ES-I3 (cell line): Measurements from ENCODE around the gene HELZ.

ENCODE experiments used
- H3K36me3 ChIP-seq: 2 replicates; pipeline ENCODE4 v1.6.1; 2013; ENCODE audit warnings: mild to moderate bottlenecking, low read length, control low read depth, moderate library complexity; ENCODE audit not compliant: insufficient read depth
- H3K4me1 ChIP-seq: 2 replicates; pipeline ENCODE4 v1.6.1; 2013; ENCODE audit warnings: mild to moderate bottlenecking, control low read depth, low read length; ENCODE audit not compliant: insufficient read depth
- H3K9ac ChIP-seq: 2 replicates; pipeline ENCODE4 v1.6.1; 2013; ENCODE audit warnings: low read depth, mild to moderate bottlenecking, low read length, moderate library complexity
- H3K9me3 ChIP-seq: 2 replicates; pipeline ENCODE4 v1.6.1; 2013; ENCODE audit warnings: mild to moderate bottlenecking, low read length, moderate library complexity; ENCODE audit not compliant: control insufficient read depth, insufficient read depth

The HELZ gene

DNA sequence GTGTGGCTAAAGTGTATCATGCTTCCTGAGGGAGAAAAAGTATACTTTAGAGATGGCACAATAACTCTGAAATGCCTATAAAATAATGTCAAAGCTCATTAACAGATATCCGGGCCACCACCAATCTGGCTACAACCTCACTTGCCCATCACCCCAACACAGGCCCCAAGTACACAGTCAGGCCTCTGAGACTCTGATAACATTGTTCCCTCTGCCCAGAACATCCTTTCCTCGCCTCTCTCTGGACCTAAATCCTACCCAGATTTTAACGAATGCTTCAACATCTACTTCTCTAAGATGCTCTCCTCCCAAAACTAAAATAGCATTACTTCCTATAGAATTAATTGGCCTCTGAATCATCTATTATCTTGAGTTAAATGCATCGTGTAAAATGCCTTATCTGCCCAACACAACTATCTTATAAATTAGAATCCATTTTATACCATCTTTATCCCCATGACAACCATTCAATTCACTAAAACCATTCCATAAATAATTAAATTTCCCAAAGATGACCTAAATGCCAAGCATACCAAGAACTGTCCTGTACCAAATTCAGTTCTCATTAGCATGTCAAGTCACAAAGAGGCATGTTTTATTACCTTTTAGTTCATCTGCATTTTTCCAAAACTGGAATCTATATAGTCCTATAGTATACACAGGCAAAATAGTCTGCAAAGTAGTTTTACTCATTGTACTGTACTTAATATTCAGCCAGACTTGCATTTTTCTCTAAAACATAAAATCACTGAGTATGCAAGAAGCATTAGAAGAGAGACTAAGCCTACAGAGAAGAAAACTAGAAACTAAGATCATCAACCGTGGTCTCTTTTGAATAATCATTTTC, 15.7 kb downstream of the HELZ start:
- Histone ChIP-seq H3K9ac (no peak overlapping the region), H3K4me1 (no peaks in the 10 kb centered on the region), H3K36me3 (no peaks in the 10 kb centered on the region; the same call in 1 of the 2 replicates), H3K9me3 (no peaks in the 10 kb centered on the region; the same call in 1 of the 2 replicates)

DNA sequence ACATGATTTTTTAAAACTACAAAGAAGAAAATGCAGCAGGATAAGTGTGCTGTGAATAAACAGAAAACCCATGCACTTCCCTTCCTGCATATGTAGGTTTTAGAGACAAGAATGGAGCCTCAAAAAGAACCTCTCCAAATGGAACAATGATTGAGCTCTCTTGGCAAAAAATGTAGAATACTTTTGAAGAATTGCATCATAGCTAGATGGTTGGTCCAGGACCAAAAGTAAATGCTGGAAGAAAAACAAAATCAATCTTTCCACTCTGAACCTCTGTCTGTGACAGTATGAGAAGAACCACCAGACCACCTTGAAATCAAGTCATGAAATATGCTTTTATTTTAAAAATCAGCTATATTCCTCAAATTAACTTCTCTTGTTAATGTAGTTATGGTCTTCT, 17.5 kb downstream of the HELZ start:
- H3K9ac ChIP-seq: no peak overlapping the region
- no peaks in the 10 kb centered on the region; the same call in 1 of the 2 replicates for H3K9me3 ChIP-seq
- no peaks in the 10 kb centered on the region for H3K4me1 ChIP-seq
- H3K36me3 ChIP-seq: no peaks in the 10 kb centered on the region

DNA sequence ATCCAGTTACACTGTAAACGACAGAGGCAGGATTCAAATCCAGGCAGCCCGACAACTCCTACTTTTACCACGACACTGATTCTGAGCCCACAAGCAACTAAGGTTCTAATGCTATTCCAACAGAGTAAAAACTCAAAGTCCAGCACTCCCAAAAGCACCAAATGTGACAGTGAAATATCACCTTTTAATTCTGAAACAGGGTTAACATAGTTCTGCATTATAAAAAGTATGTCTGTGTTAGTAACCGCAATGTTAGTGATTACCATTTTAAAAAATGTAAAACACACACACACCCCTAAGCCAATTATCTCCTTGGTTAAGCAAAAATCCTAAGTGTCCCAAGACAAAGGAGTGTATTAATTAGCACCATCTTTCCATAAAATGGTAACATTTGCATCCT, 19.7 kb downstream of the HELZ start:
- Histone ChIP-seq H3K9me3 (no peaks in the 10 kb centered on the region; the same call in 1 of the 2 replicates), H3K4me1 (peaks cover 6% of the 10 kb centered on the region; the same call in 1 of the 2 replicates), H3K9ac (no peak overlapping the region), H3K36me3 (no peaks in the 10 kb centered on the region)

DNA sequence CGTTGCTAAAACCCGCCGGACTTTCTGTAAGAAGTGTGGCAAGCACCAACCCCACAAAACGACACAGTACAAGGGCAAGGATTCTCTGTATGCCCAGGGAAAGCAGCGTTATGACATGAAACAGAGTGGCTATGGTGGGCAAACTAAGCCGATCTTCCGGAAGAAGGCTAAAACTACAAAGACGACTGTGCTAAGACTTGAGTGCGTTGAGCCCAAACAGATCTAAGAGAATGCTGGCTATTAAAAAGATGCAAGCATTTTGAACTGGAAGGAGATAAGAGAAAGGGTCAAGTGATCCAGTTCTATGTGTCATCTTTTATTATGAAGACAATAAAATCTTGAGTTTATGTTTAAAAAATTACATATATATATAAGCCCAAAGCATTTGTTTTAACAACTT, 20.3 kb downstream of the HELZ start:
- no peaks in the 10 kb centered on the region for H3K36me3 ChIP-seq
- H3K9me3 ChIP-seq: no peaks in the 10 kb centered on the region; the same call in 1 of the 2 replicates
- H3K9ac ChIP-seq: no peak overlapping the region
- peaks cover 6% of the 10 kb centered on the region; the same call in 1 of the 2 replicates for H3K4me1 ChIP-seq

DNA sequence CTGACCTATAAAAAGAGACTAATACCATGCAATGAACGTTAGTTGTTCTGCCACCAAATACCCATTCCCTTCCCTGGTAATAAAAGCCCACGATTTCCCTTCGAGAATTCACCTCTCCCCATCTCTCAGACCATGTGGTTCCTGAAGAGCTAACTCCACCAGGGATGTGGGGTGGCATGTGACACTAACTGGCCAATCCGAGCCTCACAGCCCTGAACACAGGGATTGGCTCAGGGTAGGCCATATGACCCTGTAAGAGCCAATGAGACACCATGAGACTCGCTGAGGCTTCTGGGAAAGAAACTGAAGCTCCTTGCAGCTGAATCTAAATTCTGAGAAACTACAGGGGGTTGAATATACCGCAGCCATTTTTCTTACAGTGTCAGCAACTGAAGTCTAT, 21.1 kb downstream of the HELZ start:
- H3K9ac ChIP-seq: no peak overlapping the region
- H3K36me3 ChIP-seq: no peaks in the 10 kb centered on the region
- no peaks in the 10 kb centered on the region; the same call in 1 of the 2 replicates for H3K9me3 ChIP-seq
- peaks cover 6% of the 10 kb centered on the region; the same call in 1 of the 2 replicates for H3K4me1 ChIP-seq

DNA sequence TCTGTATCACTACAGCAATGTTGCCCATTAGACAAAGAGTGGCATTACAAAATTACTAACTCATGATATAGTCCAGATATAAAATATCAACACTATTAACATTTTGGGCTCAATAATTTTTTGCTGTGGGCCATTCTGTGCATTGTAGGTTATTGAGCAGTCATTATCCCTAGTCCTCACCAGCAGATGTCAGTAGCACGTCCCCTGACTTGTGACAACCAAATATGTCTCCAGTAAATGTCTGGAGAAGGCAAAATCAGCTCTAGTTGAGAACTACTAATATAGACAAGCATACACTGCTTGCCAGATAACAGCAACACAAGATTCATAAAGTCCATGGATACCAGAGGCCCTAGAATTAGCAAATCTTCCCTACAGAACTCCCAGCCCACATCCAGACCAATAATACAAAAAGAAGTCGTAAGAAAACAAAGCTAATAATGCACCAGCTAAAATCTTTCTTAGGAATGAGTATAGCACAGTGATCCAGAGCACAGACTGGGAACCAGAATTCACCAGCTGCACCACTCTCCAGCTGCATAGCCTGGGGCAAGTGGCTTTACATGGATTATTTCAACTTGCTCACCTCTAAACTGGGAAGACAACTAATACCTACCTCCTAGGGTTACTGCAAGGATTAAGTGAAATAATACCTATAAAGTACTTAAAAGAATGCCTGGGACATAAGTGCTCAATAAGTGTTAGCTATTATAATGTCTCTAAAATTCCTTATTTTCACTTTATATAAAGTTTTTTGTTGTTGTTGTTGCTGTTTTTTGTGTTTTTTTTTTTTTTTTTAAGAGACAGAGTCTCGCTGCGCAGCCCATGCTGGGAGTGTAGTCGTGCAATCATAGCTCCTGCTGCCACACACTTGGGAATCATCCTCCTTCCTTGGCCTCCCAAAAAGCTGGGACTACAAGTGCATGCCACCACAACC, 23.7 kb downstream of the HELZ start:
- H3K36me3 ChIP-seq: peaks cover 6% of the 10 kb centered on the region; the same call in 1 of the 2 replicates
- H3K4me1 ChIP-seq: peaks cover 6% of the 10 kb centered on the region; the same call in 1 of the 2 replicates
- no peak overlapping the region for H3K9ac ChIP-seq
- no peaks in the 10 kb centered on the region for H3K9me3 ChIP-seq

DNA sequence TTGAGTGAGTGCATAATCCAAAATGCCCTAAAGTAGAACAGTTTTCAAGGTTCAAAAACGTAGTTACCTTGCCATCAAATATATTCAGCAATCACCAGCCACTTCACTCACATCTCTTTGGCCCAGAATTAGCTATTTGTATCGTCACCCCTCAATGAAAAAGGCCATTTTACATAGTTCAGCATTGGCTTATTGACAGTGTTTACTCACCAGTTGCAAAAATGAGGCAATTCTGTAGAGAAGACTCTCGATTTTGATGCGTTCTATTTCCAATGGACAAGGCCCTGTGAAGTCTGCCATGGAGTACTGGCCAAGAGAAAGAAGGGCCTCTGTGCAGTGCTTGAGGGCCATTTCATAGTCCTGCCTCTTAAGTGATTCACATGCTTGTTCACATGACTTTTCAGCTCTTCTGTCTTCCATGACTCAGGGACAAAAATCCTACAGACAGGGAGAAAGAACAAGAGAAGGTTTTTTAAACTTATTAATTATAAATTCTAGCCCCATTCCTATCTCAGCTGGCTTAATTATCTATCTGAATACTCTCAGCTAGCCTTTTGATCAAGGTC, 26.5 kb downstream of the HELZ start:
- Histone ChIP-seq H3K36me3 (peaks cover 8% of the 10 kb centered on the region; the same call in 1 of the 2 replicates), H3K4me1 (peaks cover 6% of the 10 kb centered on the region; the same call in 1 of the 2 replicates), H3K9me3 (no peaks in the 10 kb centered on the region), H3K9ac (no peak overlapping the region)

DNA sequence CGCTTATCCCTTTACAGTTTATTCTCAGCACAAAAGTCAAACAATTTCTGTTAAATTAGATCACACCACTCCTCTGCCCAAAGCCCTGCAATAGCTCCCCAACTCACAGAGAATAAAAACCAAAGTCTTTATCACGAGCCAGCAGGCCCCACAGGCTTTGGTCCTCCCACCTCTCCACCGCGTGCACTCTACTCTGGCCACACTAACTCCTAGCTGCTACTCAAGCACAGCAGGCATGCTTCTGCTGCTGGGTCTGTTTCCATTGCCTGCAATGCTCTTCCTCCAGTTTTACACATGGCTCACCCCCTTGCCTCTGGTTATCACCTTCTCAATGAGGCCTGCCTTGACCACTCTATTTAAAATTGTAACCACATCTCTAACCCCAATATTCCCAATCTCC, 27.6 kb downstream of the HELZ start:
- H3K36me3 ChIP-seq: peaks cover 8% of the 10 kb centered on the region; the same call in 1 of the 2 replicates
- no peaks in the 10 kb centered on the region for H3K9me3 ChIP-seq
- no peak overlapping the region for H3K9ac ChIP-seq
- H3K4me1 ChIP-seq: peaks cover 6% of the 10 kb centered on the region; the same call in 1 of the 2 replicates

DNA sequence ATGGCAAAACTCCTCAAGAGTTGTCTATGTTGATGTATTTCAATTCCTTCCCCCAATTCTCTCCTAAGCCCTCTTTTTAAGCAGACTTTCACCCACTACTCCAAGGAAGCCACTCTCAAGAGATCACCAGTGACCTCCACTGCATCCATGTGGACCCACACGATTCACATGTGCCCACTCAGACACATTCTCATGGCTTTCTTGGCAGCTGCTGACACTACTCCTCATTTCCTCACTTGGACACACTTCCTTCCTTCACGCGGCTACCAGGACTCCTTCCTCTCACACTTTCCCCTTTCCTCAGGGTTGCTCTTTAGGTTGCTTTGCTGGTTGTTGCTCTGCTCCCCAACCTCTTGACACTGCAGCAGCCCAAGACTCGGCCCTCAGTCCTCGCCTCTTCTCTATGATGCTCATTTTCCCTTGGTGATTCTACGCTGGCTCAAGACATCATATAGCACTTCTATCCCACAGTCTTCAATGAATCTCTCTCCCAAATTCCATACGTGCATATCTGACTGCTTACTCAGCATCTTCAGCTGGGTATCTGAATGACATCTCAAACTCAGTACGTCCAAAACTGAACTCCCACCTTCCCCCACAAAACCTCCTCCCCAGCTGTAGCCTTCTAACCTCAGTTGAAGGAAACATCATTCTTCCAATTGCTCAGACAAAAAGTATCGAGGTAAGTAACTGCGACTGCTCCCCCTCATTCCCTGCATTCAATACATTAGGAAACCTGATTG, 28.2 kb downstream of the HELZ start:
- peaks cover 8% of the 10 kb centered on the region; the same call in 1 of the 2 replicates for H3K36me3 ChIP-seq
- H3K4me1 ChIP-seq: peaks cover 6% of the 10 kb centered on the region; the same call in 1 of the 2 replicates
- H3K9me3 ChIP-seq: no peaks in the 10 kb centered on the region
- no peak overlapping the region for H3K9ac ChIP-seq

DNA sequence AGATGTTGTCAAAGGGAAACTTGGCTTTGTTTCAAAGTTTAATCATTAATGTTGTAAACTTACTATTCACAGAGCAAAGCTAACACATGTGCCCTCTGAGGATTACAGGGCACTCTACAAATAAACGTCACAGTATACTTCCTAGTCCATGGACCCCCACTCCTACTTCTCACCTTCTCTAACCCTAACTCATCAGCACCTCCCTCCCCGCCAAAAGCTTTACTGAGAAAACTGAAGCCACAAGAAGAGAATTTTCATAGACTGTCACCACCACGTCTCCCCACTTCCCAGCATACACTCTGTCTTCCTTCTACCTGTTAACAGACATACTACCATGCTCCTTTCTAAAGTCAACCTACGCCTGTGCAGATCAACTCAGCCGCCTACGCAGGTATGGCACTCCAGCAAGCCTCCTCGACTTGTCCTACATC, 29.0 kb downstream of the HELZ start:
- Histone ChIP-seq H3K9me3 (no peaks in the 10 kb centered on the region), H3K4me1 (no peaks in the 10 kb centered on the region), H3K36me3 (peaks cover 8% of the 10 kb centered on the region; the same call in 1 of the 2 replicates), H3K9ac (no peak overlapping the region)

DNA sequence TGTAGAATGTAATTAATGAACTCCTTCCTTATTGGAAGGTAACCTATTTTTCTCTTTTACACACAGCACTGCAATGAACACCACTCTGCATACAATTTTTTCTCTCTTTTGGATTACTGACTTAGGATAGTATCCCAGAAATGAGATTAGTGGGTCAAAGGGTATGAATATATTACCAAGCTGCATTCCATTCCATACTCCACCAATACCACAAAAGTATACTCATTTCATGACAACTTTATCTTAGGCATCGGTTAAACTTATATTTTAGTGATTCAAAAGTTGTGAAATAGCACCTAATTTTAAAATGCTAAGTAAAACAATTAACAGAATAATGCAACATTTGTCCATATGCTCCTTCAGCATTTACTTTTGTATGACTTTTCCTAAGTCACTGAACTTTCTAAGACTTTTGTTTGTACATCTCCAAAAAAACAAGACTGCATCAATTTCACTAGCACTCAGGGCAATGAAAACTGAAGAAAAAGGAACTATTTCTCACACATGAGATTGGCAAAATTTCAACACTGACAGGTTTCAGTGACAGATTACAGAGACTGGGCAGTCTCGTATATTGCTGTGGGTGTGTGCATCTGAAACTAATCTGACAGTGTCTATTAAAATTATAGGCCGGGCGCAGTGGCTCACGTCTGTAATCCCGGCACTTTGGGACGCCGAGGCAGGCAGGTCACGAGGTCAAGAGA, 32.1 kb downstream of the HELZ start:
- Histone ChIP-seq H3K4me1 (no peaks in the 10 kb centered on the region), H3K9me3 (no peaks in the 10 kb centered on the region), H3K36me3 (0 out of 2 replicates have a peak, but pooled peaks cover 3% of the 10 kb centered on the region), H3K9ac (no peak overlapping the region)

DNA sequence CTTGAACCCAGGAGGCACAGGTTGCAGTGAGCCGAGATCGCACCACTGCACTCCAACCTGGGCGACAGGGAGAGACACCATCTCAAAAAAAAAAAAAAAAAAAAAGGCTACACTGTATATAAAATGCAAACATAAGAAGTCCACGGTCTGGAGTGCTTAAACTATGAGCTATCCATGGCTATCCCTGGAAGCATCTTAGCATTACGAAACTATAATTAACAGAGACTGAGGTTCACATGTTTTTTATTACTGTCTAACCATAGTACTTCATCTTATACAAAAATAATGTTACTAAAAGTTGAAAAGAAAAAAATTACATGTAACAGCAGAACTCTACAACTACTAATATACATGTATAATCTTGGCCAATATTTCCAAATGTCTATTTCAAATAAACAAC, 32.8 kb downstream of the HELZ start:
- no peaks in the 10 kb centered on the region for H3K9me3 ChIP-seq
- H3K36me3 ChIP-seq: 0 out of 2 replicates have a peak, but pooled peaks cover 3% of the 10 kb centered on the region
- H3K9ac ChIP-seq: no peak overlapping the region
- H3K4me1 ChIP-seq: no peaks in the 10 kb centered on the region

DNA sequence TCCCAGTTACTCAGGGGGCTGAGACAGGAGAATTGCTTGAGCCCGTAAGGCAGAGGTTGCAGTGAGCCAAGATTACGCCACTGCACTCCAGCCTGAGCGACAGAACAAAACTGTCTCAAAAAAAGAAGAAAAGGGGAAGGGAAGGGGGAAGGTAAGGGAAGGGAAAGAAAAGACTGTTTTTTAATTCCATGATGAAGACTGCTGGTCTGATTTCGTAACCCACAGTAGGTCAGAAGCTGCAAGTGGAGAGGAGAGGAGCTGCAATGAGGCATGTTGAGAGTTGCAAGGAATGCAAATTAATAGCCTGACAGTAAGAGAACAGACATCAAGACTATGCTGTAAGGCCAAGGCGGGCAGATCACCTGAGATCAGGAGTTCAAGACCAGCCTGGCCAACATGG, 33.3 kb downstream of the HELZ start:
- no peak overlapping the region for H3K9ac ChIP-seq
- H3K36me3 ChIP-seq: 0 out of 2 replicates have a peak, but pooled peaks cover 3% of the 10 kb centered on the region
- H3K9me3 ChIP-seq: no peaks in the 10 kb centered on the region
- H3K4me1 ChIP-seq: no peaks in the 10 kb centered on the region
